Astrocyte of the spinal cord (primary cell): ENCODE results near the gene ALDH1A3.

ENCODE experiments used
- DNase-seq: peaks from one replicate; pipeline ENCODE4 v3.0.0; 2011; ENCODE audit warnings: low read depth, low spot score
- H3K4me3 ChIP-seq: 2 replicates; pipeline ENCODE4 v1.5.1; 2011; ENCODE audit warnings: low read depth, mild to moderate bottlenecking, low read length, moderate library complexity
- CTCF ChIP-seq: IDR thresholded peaks from 2 replicates; pipeline ENCODE4 v1.5.1; 2012; ENCODE audit warnings: low read depth, mild to moderate bottlenecking, low read length, inconsistent platforms
- in situ Hi-C: cut with HindIII; loops from 2 replicates; pipeline ENCODE4 v1.10.0; 2017; ENCODE audit warnings: low sequenced_read_pairs

The ALDH1A3 gene

GRCh38 chr15:100890051-100890720 is 10.6 kb downstream of the ALDH1A3 start:
- no peak for TF ChIP-seq CTCF
- in situ Hi-C loops: no loop called here
- no peak for DNase-seq
- no peak overlapping the region for H3K4me3 ChIP-seq

GRCh38 chr15:100890850-100891249 is 11.2 kb downstream of the ALDH1A3 start:
- in situ Hi-C loops: no loop called here
- no peak for TF ChIP-seq CTCF
- H3K4me3 ChIP-seq: no peak overlapping the region
- DNase-seq: no peak

GRCh38 chr15:100891307-100892012 is 11.8 kb downstream of the ALDH1A3 start:
- no peak overlapping the region for H3K4me3 ChIP-seq
- in situ Hi-C loops: no loop called here
- TF ChIP-seq CTCF: peak; percentile 3
- DNase-seq: no peak

GRCh38 chr15:100892013-100892355 is 12.4 kb downstream of the ALDH1A3 start:
- in situ Hi-C loops: no loop called here
- no peak for DNase-seq
- no peak overlapping the region for H3K4me3 ChIP-seq
- TF ChIP-seq CTCF: no peak

- H3K4me3 ChIP-seq: no peak overlapping the region
- TF ChIP-seq CTCF: no peak
- DNase-seq: no peak
- in situ Hi-C loops: no loop called here
Observed at GRCh38 chr15:100893261-100893963, 13.8 kb downstream of the ALDH1A3 start.

- no peak for TF ChIP-seq CTCF
- no peak for DNase-seq
- in situ Hi-C loops: no loop called here
- no peak overlapping the region for H3K4me3 ChIP-seq
Observed at GRCh38 chr15:100893964-100894295, 14.3 kb downstream of the ALDH1A3 start.
